GM19240 (cell line): ENCODE results near the gene ASTN1.

Source experiments
- DNase-seq: peaks from one replicate; pipeline ENCODE4 v3.0.0; 2011; ENCODE audit warnings: low spot score; ENCODE audit not compliant: insufficient read length

The ASTN1 gene

GRCh38 chr1:176932114-176933104 lies 232.1 kb downstream of the ASTN1 start:
- DNase-seq, result no peak

DNA sequence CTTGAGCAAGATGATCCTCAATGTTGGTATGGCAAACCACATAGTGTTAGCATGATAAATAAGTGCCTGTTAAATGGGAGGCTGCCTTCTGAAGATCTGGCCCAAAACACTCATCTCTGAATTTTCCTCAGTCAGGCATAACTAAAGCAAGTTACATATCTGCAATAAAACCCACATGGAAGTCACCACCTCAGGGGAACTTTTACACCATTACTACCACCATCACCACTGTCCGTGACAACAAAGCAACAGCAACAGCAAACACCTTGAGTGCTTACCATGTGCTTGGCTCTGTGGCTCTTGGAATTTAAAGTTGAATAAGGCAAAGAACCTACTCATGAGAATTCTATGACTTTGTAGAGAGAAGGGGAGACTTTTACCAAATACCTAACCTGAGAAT lies 233.0 kb downstream of the ASTN1 start:
- DNase-seq, result no peak

DNA sequence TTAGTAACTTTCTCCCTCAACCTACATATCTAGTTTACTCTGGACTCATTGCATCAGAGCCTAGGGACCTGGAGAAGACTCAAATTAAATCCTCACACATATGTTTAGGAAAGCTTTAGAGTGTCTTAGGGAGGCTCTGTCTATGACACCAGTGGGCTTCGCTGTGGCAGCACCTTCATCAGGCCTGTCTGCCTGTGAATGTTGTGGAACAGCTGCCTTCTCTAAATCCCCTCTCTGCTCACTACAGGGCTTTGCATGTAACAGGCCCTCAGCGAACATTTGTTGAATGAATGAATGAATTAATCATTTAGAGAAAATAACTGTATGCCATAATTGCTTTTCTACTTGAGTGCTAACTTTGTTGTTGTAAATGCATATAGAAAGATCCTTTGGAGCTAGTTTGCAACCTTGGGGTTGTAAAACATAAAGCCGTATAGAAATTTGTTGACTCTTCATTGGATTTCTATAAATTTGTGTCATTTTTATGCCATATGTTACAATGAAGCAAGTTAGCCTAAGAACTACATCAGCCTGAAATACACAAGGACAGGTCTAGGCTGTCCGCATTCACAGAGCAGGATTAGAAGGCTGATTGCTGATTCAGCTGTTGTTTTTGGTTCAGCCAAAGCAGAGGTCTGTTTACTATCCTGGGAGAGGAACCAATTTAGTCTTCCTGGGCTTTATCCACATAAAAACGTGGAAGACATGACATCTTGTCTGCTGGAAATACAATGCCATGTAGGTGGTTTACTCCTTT lies 238.0 kb downstream of the ASTN1 start:
- DNase-seq, result no peak

DNA sequence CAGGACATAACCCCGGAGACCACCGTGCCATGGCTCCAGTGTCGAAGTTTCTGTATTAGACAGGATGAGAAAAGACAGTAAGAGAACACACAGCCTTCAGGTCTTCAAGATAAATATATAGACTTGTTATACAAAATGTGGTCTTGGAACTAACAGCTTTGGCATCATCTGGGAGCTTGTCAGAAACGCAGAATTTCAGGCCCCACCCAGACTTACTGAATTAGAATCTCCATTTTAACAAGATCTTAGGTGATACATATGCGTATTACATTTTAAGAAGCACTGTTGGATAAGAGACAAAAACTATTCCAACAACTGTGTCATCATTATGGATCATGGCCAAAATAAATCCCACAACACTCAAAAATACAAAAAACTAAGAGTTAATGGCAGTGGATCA lies 239.3 kb downstream of the ASTN1 start:
- DNase-seq, result no peak

- DNase-seq, result no peak
Measured at GRCh38 chr1:176923283-176923682, 241.2 kb downstream of the ASTN1 start.

- no peak for DNase-seq
Measured at GRCh38 chr1:176919386-176920378, 244.8 kb downstream of the ASTN1 start.

- DNase-seq, result no peak
Measured at GRCh38 chr1:176905648-176906047, 258.9 kb downstream of the ASTN1 start.

- no peak for DNase-seq
Measured at GRCh38 chr1:176904057-176904751, 260.3 kb downstream of the ASTN1 start.

DNA sequence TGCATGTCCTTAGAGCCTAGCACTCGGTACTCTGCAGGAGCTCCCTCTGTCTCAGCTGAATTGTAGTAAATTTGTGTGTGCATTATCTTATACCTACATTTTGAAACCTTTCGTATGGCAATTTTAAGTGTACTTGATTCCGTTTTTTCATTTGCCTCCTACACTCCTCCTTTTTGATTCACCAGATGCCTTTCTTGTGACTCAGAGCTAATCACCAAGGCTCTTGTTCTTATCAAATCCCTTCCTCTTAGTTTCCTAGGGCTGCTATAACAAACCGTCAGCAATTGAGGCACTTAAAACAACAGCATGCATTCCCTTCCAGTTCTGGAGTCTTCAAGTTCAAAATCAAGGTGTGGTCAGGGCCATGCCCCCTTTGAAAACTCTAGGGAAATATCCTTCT lies 261.0 kb downstream of the ASTN1 start:
- DNase-seq, result no peak

- no peak for DNase-seq
Measured at GRCh38 chr1:176899321-176899720, 265.2 kb downstream of the ASTN1 start.

- peak; percentile 28 for DNase-seq
Measured at GRCh38 chr1:176897350-176898236, 266.9 kb downstream of the ASTN1 start.

GRCh38 chr1:176896216-176896615 lies 268.3 kb downstream of the ASTN1 start:
- DNase-seq, result no peak

DNA sequence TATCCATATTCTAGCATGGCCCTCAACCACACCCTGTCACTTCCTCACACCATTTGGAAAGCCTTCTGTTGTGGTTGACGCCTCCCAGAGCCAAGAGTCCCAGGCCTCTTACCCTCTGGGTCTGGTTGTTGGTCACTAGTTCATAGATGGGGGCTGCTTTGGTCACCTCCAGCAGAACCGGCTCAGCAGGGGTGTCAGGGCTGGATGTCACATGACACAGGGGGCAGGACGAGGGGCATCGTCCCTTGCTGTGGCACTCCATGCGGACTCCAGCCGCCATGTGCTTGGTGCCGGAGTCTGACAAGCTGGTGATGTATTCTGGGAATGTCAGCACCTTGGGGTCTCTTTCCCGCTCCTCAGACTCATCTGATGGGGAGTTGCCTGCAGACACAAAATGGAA lies 270.1 kb downstream of the ASTN1 start:
- DNase-seq, result no peak

DNA sequence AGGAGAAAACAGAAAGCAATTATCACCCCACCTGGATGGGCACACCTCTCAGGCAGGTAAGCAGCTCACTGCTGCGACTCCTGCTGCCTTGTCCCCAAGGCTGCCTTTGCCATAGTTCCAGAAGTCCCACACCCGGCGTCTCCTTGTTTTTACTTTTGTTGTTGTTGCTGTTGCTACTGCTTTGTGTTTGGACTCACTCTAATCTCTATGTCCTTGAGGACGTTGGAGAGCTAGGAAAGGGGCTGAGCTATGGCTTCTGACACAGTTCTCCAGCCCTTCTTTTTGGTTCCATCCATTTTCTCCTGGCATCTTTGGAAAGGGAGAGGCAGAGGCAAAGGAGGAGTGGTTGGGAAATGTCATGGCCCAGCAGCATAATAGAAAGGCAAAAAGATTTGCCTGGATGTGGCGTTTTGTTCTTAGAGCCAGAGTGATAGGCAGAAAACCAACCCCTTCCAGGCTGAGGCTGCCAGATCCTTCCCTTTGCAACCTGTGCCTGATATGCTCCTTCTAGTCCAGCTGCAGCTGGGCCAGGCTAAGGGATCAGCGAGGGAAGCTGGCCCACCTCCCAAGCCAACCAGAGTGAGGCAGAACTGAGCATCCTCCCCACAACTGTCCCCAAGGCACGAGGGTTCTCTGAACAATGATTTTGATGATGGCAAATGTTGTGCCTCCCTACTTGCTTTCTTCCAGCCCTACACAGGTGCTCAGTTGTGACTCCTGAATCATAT lies 270.7 kb downstream of the ASTN1 start:
- DNase-seq, result no peak

DNA sequence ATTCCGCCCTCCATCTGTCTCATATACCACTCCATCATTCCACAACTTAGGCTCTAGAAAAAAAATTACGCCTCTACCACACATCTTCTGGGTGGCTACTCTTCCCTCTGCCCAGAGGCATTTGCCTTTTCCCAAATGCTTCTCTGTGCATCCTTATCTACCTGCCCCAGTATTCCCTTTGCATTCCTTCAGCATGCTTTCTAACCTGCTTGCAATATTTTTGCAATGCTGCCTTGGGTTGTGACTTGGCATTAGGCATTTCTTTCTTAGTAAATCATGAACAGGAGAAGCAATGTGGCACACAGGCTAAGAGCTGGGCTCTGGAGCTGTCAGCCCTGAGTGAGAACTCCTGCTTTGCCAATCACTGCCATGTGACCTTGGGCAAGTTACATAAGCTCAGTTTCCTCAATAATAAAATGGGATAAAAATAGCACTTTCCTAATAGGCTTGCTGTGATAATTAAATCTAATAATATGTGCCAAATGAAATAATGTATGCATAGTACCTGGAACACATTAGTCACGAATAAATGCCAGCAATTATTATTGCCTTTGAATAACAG lies 276.0 kb downstream of the ASTN1 start:
- no peak for DNase-seq

GRCh38 chr1:176885751-176886150 lies 278.8 kb downstream of the ASTN1 start:
- no peak for DNase-seq

- DNase-seq, result no peak
Measured at GRCh38 chr1:176885341-176885740, 279.2 kb downstream of the ASTN1 start.

DNA sequence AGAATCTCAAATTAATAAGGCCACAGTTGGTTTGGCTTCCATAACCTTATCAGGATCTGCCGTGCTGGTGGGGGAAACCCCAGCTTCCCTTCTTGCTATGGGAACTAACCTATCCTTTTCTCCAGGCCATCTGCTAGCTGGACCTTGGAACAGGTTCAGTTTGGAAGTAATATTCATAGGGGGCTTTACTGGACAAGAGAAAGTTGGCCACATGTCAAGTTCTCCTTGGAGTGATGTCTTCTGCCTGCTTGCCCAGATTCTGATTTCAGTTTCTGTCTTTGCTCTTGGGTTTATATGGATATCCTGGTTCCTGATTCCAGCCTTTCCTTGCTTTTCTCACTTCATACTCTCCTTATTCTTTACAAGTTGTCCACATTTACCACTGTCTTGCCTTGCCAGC lies 279.6 kb downstream of the ASTN1 start:
- no peak for DNase-seq

- DNase-seq, result no peak
Measured at GRCh38 chr1:176884286-176884685, 280.2 kb downstream of the ASTN1 start.
